AG09309 (cell line): ENCODE results near the gene DOCK2.

Experiments
- DNase-seq: peaks from one replicate; pipeline ENCODE4 v3.0.0-alpha.2; 2010; ENCODE audit warnings: low read depth
- H3K4me3 ChIP-seq: 2 replicates; pipeline ENCODE4 v1.5.1; 2011; ENCODE audit warnings: mild to moderate bottlenecking, low read depth, low read length, moderate library complexity; ENCODE audit not compliant: control insufficient read depth
- TF ChIP-seq, protein P1 (sequence below): IDR thresholded peaks from 2 replicates; pipeline ENCODE4 v1.5.1; 2011; ENCODE audit warnings: mild to moderate bottlenecking, low read depth, low read length, inconsistent platforms; ENCODE audit not compliant: insufficient read depth, control insufficient read depth; ENCODE audit errors: missing control alignments

Gene DOCK2

DNA sequence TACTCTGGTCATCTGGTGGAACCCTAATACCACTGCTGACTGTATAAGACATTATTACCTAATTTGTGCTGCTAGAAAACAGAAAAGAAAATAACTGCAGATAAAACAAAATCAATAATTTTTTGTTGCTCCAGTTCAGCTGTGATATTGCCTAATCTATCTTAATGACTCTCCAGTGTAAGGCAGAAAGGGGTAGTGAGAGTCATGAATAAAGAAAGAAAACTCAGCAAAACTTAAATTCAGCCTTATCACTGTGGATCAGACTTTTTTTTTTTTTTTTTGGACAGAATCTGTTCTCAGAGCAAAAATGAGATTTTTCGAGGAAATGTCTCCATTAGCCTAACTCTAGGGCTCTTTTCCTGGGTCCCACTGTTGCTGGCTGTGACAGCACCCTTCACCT is 1.1 kb upstream of the DOCK2 start:
- H3K4me3 ChIP-seq = no peak overlapping the region
- TF ChIP-seq, protein P1, sequence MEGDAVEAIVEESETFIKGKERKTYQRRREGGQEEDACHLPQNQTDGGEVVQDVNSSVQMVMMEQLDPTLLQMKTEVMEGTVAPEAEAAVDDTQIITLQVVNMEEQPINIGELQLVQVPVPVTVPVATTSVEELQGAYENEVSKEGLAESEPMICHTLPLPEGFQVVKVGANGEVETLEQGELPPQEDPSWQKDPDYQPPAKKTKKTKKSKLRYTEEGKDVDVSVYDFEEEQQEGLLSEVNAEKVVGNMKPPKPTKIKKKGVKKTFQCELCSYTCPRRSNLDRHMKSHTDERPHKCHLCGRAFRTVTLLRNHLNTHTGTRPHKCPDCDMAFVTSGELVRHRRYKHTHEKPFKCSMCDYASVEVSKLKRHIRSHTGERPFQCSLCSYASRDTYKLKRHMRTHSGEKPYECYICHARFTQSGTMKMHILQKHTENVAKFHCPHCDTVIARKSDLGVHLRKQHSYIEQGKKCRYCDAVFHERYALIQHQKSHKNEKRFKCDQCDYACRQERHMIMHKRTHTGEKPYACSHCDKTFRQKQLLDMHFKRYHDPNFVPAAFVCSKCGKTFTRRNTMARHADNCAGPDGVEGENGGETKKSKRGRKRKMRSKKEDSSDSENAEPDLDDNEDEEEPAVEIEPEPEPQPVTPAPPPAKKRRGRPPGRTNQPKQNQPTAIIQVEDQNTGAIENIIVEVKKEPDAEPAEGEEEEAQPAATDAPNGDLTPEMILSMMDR = no peak
- DNase-seq = no peak

DNA sequence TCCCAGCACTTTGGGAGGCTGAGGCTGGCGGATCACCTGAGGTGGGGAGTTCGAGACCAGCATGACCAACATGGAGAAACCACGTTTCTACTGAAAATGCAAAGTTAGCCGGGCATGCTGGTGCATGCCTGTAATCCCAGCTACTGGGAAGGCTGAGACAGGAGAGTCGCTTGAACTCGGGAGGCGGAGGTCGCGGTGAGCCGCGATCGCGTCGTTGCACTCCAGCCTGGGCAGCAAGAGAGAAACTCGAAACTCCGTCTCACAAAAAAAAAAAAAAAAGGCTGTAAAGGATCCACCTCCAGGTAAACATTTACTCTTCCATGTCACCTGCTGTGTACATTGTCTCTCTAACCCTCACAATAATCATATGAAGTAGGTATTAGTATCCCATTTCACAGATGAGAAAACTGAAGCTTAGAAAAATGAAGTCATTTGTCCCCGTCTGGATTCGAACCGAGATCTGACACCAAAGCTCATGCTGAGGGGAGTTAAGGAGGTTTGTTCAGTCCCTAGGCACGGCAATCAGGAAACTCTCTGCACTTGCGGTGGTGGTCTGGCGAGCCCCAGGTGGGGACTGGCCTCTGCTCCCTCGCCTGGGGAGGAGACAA is 494 bp upstream of the DOCK2 start:
- H3K4me3 ChIP-seq = peak overlapping the region; percentile 11
- DNase-seq = no peak
- TF ChIP-seq, protein P1 = no peak

DNA sequence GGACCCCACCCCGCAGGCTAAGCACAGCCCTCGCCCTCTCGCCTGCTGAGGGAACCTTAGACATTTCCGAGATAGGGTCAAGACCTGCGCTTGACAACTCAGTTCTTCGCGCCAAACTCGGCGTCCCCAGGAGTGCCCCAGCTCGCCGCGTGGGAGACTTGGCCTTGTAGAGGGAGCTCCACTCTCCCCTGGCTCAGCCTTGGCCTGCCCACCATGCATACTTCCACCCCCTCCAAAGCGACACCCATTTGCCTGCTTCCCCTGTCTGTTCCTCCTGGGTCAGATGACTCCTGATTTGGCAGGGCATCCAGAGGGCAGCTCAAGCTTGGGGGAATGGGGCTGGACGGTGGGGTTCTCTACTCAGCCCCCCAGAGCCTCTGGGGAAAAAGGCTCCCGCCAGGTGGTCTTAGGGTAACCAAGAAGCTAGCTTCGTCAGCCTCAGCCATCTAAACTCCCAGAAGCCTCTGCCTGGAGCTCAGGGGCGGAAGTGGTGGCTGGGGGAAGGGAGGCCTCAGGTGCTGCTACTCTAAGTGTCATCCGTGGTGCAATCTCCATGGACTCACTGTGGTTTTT is 560 bp downstream of the DOCK2 start:
- DNase-seq = no peak
- TF ChIP-seq, protein P1 = no peak
- no peak overlapping the region; the same call in 1 of the 2 replicates for H3K4me3 ChIP-seq

DNA sequence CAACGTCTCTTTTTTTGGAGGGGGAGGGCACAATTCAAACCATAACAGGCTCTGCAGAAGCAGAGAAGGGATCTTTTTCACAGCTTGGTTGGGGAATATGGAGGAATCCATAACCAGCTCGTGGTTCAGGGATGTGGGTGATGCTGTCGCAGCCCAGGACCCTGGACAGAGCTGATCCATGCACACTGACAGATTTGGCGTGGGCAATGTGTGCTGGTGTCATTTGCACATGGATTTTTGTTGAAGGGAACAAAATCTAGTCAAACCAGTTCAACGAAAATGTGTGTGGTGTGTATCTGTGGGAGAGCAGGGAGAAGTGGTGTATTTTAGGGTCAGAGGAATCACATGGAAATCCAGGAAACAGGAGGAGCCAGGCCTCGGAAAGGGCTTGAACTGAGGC is 4.2 kb downstream of the DOCK2 start:
- no peak overlapping the region for H3K4me3 ChIP-seq
- TF ChIP-seq, protein P1 = no peak
- DNase-seq = no peak

DNA sequence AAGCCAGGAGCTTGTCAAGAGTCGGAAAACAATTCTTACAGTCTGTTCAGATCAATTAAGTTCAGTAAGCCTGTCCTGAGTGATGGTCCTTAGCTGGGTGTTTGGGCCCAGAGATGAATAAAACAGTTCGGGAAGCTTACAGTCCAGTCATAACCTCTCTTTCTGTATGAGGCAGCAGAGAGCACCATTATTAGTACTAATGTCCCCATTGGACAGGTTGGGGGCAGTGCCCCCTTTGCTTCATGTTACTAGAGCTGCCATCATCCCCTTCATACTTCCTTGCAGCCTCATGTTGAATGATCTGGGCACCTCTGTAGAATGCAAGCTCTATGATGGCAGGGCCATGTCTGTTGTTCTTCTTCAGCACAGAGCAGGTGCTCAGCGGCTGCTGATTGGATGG is 9.8 kb downstream of the DOCK2 start:
- TF ChIP-seq, protein P1 = no peak
- DNase-seq = no peak
- no peak overlapping the region for H3K4me3 ChIP-seq

DNA sequence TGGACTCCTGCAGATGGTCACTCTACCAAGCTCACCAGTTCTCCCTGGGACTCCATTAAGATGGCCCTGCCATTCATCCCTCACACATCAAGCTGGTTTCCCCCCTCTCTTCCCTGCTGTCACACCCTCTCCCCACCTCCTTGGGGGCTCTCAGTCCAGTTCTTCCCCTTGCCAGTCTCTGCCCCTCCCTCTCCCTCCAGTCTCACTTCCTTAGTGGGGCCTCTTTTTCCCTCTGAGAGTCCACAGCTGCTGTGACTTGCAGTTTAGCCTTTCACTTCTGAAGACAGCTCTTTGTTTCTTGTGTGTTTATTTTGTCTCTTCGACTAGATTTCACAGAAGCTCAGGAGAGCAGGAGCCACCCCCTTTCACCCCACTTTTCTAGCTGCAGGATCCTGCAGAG is 10.5 kb downstream of the DOCK2 start:
- no peak for DNase-seq
- no peak overlapping the region for H3K4me3 ChIP-seq

More for the DNA sequence above, 10.5 kb downstream of the DOCK2 start:
- TF ChIP-seq, protein P1 = no peak
